Fibroblast of skin of back (primary cell): Measurements from ENCODE around the gene AAK1.
A peak's percentile ranks its signal among the peaks of the same experiment; 100 is the strongest.
"Not testable (repeated sequence)": the region's sequence is repeated elsewhere in the genome, so short reads cannot be mapped to it uniquely, and the experiment has no call there.

Source experiments
- DNase-seq: peaks from one replicate; pipeline ENCODE4 v3.0.0-alpha.2; 2013

AAK1 gene

DNA sequence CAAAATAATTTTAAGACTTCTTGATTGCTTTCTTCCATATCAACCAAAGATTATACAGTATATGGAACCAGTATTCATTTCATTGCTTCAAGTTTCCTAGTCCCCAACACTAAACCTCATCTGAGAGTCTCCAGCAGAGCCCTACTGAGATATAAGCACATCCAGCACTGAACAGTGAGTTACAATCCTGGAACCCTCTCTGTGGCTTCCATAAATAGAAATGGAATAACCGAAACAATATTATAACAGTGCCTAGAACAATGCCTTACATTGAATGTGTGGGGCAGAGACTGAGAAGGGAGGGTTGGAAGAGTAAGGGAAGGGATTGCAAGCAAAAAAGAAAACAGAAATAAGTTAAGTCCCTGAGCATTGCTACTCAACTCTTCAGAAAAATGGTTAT, 18.9 kb downstream of the AAK1 start:
- DNase-seq: no peak

GRCh38 chr2:69624131-69624530, 19.4 kb downstream of the AAK1 start:
- DNase-seq: no peak

DNA sequence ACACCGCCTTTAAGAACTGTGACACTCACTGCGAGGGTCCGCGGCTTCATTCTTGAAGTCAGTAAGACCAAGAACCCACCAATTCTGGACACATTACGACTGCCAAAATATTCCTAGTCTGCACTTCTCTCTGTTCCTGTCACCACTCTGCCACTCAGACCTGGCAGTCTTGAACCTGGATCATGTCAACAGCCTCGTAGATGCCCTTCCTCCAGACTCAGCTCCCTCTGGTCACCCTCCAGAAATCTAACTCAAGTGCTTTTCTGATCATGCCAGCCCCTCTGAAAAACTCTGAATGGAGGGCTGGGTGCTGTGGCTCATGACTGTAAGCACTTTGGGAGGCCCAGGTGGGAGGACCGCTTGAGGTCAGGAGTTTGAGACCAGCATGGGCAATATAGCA, 20.3 kb downstream of the AAK1 start:
- DNase-seq: no peak

DNA sequence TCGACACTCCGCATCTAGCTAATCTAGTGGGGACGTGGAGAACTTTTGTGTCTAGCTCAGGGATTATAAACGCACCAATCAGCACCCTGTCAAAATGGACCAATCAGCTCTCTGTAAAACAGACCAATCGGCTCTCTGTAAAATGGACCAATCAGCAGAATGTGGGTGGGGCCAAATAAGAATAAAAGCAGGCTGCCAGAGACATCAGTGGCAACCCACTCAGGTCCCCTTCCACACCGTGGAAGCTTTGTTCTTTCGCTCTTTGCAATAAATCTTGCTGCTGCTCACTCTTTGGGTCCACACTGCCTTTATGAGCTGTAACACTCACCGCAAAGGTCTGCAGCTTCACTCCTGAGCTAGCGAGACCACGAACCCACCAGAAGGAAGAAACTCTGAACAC, 20.7 kb downstream of the AAK1 start:
- DNase-seq: not testable (repeated sequence)

DNA sequence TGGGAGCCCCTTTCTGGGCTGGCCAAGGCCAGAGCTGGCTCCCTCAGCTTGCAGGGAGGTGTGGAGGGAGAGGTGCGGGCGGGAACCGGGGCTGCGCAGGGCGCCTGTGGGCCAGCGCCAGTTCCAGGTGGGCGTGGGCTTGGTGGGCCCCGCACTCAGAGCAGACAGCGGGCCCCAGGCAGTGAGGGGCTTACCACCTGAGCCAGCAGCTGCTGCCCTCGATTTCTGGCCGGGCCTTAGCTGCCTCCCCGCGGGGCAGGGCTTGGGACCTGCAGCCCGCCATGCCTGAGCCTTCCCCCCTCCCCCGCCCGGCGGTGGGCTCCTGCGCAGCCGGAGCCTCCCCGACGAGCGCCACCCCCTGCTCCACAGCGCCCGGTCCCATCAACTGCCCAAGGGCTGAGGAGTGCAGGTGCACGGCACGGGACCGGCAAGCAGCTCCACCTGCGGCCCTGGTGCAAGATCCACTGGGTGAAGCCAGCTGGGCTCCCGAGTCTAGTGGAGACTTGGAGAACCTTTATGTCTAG, 21.5 kb downstream of the AAK1 start:
- not testable (repeated sequence) for DNase-seq

DNA sequence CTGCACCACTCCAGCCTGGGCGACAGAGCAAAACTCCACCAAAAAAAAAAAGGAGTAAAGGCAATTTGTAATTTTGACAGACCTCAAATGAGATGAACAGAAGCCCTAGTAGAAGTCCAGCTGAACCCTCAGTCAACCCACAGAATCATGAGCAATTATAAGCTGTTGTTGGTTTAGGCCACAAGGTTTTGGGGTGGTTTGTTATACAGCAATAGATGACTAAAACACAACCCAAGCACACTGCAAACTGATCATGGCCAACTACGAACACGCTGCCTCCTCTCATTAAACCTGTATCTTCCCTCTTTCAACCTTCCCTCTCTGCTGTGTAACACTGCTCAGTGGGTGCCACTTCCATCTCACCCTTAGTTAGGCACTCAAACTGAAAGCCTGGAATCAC, 22.1 kb downstream of the AAK1 start:
- no peak for DNase-seq

DNA sequence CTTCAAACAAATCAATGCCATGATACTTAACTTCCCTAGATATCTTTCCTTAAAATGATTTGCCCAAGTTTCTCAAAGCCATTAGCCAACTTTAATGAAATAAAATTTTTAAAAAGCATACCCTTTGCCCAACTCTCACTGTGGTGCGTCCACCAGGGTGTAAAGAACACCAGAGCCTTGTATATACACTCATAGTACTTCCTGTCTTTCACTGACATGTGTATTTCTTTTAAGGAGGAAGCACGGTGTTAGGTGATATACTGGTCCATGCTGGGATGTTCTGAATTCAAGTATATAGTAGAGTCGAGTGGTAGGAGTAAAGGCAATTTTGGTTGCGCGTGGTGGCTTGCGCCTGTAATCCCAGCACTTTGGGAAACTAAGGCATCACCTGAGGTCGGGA, 22.7 kb downstream of the AAK1 start:
- DNase-seq: no peak

- no peak for DNase-seq
Observed at GRCh38 chr2:69619725-69620124, 23.8 kb downstream of the AAK1 start.

DNA sequence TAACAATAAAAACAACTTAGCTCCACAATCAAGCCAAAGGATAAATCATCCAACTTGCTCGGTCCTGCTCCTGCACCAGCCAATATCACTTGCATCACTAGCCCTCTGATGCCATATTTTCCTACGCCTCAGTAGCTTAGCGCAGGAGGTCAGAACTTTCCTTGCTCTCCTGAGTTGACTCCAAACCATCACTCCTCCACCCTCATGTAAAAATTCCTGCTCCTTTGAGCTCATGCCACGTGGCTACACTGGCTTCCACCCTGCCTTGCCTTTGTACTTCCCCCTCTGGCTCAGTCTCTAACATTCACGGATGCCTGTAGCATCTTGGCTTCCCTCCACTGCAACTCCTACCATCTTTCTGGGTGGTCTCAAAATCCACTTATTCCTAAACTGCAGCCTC, 25.2 kb downstream of the AAK1 start:
- DNase-seq: no peak

GRCh38 chr2:69617744-69618143, 25.8 kb downstream of the AAK1 start:
- no peak for DNase-seq

DNA sequence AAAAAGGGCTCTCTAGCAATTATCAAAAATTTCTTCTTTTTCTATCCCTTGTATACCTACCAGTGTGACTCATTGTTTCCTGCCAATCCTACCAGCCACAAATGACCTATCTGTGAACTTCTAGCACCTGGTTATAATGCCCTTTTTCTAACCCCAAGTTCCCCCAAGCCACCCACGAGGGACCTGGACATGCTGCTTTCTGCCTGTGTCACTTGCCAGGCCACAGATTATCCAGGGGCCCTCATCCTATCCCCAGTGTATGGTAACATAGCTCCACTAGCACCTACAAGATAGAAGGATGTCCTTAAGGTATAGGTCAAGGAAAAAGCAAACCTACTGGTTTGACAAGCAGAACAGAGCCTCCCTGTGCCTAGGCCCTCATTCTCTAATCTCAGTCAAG, 26.8 kb downstream of the AAK1 start:
- no peak for DNase-seq

GRCh38 chr2:69615969-69616368, 27.6 kb downstream of the AAK1 start:
- no peak for DNase-seq

DNA sequence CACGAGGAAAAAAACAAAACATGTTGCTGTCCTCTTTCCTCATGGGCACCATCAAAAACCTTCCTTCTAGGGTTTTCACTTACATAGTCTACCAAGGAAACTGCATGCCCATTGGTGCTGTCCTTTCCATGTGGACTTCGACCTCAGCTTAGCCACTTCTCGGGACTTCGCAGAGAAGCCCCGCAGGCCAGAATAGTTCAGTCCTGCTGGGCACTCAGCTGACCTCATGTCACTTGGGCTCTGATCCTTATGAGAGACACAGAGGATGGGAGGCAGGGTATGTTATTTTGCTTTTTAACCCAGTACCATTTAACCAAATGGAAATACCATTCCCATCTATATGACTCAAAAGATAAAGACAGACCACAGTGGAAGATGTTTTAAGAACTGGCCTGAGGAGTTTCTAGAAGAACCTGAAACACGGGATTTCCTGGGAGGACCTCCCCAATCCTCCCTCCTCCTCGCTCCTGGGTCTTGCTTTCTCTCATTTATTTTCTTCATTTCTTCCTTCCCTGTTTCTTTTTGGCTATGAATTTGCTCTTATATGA, 28.4 kb downstream of the AAK1 start:
- DNase-seq: peak; percentile 60

DNA sequence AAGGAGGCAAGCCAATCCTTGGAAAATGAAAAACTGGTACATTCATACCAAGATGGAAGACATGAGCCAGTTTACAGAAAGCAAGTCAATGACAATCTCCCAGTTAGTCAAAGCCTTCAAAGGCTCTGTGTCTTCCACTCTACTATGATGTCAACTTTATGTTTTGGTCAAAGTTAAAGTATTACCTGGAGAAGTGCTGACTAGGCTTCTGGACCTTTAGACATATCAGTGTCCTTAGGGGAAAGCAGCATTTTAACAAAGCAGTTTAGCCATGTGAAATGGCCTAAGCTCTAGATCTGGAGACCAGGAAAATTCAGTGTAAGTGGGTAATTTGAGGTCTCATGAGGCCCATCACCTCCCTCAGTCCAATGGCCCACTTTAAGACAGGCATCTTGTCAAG, 30.8 kb downstream of the AAK1 start:
- DNase-seq: no peak

- DNase-seq: no peak
Observed at GRCh38 chr2:69612200-69612599, 31.3 kb downstream of the AAK1 start.

DNA sequence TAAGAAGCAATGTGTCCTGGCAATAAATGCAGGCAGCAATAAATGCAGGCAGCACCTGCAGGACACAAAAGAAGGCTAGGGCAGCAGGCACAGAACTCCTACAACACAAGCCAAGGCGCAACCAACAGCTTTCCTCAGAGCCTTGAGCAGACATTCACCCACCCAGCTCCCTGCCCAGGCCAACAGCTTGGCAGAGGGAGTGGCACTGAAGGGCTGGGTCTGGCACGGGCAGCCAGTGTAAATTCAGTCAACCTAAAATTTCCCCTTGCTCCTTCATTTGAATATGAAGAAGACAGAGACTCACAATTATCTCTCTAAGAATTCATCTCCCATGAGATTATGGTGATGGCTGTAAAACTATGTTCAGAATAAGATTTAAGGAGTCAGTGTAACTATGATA, 35.4 kb downstream of the AAK1 start:
- no peak for DNase-seq

- not testable (repeated sequence) for DNase-seq
Observed at GRCh38 chr2:69606771-69607170, 36.8 kb downstream of the AAK1 start.

GRCh38 chr2:69605284-69605683, 38.3 kb downstream of the AAK1 start:
- no peak for DNase-seq

DNA sequence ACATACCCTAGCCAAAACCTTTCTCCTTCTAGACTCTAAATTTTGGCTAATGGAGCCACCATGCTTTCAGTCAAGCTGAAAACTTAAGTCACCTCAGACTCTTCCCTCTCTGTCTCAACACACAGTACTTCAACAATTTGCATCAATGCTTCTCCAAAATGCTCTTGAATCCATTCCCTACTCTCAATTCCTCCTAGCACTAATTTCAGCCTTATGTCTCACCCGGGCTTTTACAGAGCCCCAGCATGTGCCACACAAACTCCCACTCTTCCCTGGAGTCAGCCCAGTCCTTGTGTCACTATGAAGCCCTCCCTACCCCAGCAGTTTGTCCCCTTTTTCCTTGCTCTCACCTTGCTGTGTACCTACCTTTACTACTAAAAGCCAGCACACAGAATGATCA, 38.7 kb downstream of the AAK1 start:
- DNase-seq: no peak

DNA sequence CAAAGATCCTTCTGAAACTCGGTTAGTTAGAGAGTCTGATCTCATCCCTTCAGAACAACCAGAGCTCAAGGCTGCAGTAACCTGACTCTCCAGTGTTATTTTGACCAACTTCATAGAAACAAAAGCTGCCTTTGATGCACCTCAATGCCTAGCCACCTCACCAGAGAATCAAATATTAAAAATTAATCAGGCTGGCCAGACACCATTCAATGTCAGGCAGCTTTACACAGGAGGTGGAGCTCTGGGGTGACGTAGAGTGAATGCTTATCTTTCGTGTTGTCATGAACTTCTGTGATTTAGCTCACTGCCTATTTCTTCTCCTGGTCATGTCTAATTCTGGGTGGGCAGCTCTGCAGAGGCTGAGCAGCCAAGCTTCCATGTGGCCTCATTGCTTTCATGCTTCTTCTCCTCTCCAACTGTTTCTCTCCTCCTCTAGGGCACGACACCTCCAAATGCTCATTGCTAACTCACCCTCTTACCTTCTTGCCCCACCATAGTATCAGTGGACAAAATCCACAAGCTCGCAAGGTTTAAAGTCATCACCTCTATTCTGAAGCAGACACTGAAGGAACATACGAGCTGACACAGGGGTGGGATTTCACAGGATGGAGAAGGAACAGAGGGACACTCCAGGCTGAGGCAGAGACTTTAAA, 39.4 kb downstream of the AAK1 start:
- DNase-seq: no peak

- DNase-seq: no peak
Observed at GRCh38 chr2:69603146-69603743, 40.3 kb downstream of the AAK1 start.

DNA sequence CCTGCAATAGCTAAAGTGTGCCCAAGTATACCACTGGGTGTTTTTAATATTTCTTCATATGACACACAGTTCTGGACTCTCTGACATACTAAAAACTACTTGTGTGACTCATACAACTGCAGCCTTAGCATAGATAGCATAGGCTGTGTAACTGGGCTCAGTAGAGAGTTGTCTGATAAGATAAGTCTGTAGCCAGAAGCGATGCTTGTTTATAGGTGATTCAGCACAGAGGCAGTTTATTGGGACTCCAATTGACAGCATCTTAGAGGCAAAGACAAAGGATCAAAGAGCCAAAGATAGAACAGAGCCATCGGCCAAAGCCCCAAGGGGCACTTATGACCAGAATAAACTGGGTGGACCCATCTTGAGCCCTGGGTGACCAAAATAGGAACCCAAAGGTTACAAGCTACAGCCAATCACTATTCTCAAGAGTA, 42.3 kb downstream of the AAK1 start:
- DNase-seq: peak; percentile 91

DNA sequence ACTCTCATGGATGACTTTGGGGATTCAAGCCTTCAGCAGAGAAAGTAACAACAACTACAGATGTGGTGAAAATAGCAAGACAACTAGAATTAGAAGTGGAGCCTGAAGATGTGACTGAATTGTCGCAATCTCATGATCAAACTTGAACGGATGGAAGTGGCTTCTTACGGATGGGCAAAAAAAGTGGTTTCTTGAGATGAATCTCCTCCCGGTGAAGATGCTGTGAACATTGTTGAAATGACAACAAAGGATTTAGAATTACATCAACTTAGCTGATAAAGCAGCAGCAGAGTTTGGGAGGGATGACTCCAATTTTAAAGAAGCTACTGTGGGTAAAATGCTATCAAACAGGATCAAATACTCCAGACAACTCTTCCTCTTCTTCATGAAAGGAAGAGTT, 43.1 kb downstream of the AAK1 start:
- no peak for DNase-seq
